Upper lobe of left lung (tissue), 4 donors: ENCODE data around the gene SPP2.

Experiments
- EP300 ChIP-seq, 4 donors: sonication (generic); formaldehyde crosslinking; IDR thresholded peaks; one replicate each; pipeline ENCODE4 v1.5.1; 2017; ENCODE audit warnings: antibody characterized with exemption in 4 of 4, control low read depth in 2 of 4
- POLR2A ChIP-seq, 4 donors: fragments of 450-650 bp; IDR thresholded peaks; one replicate each; pipeline ENCODE4 v1.5.1; 2016 to 2017; ENCODE audit warnings: antibody characterized with exemption in 4 of 4, mild to moderate bottlenecking in 2 of 4
- POLR2AphosphoS5 ChIP-seq, 2 donors: sonication (generic); formaldehyde crosslinking; IDR thresholded peaks; one replicate each; pipeline ENCODE4 v1.5.1; 2017; ENCODE audit warnings: antibody characterized with exemption in 2 of 2
- TF ChIP-seq, protein P1 (sequence below), 6 experiments: fragments of 450-650 bp in 4 of 6; fragments of 200-600 bp in 2 of 6; sonication (generic) in 2 of 6; IDR thresholded peaks; one replicate each; pipeline ENCODE4 v1.5.1; 2016 to 2019; ENCODE audit warnings: antibody characterized with exemption in 6 of 6

DNA sequence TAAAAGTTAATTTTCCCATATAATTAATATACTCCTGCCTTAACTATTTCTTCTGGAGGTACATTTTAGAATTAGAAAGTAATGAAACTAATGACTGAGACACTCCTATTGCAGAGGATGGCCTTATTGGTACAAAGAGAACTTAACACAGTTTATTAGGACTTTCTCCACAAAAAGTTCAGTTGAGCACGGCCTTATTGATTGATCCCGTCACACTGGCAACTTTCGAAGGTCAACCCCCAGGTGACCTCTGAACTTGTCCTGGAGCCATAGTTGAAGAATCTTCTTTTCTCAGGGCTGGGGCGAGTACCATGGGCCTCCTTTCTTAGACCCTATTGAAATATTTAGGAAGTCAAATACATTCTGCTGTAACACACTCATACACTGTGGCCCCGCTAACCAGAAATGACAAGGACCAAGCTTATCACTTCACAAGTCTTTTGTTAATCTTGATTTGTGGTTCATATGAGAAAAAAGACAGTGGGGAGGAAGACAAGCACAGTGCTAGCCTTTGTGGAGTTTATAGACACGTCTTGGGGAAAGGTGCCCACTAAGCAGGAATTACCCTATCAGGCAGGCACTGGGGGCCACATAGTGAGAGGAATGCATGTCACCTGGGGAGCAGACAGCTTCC is 11.2 kb downstream of the SPP2 start:
- TF ChIP-seq, protein P1, sequence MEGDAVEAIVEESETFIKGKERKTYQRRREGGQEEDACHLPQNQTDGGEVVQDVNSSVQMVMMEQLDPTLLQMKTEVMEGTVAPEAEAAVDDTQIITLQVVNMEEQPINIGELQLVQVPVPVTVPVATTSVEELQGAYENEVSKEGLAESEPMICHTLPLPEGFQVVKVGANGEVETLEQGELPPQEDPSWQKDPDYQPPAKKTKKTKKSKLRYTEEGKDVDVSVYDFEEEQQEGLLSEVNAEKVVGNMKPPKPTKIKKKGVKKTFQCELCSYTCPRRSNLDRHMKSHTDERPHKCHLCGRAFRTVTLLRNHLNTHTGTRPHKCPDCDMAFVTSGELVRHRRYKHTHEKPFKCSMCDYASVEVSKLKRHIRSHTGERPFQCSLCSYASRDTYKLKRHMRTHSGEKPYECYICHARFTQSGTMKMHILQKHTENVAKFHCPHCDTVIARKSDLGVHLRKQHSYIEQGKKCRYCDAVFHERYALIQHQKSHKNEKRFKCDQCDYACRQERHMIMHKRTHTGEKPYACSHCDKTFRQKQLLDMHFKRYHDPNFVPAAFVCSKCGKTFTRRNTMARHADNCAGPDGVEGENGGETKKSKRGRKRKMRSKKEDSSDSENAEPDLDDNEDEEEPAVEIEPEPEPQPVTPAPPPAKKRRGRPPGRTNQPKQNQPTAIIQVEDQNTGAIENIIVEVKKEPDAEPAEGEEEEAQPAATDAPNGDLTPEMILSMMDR (IDR thresholded peaks at IDR 0.05), result no peak
- no peak for TF ChIP-seq POLR2AphosphoS5 (IDR thresholded peaks at IDR 0.05)
- TF ChIP-seq POLR2A (IDR thresholded peaks at IDR 0.05), result no peak
- no peak for TF ChIP-seq EP300 (IDR thresholded peaks at IDR 0.05)
